HEK293T (cell line): ENCODE data around the gene CAMSAP1.

Source experiments
- ELF4 ChIP-seq: fragments of 450-650 bp; IDR thresholded peaks from 2 replicates; pipeline ENCODE4 v1.6.1; 2017; ENCODE audit warnings: antibody characterized with exemption
- FOXA1 ChIP-seq: fragments of 450-650 bp; IDR thresholded peaks from 2 replicates; pipeline ENCODE4 v1.6.1; 2016; ENCODE audit warnings: mild to moderate bottlenecking
- FOXM1 ChIP-seq: fragments of 450-650 bp; IDR thresholded peaks from 2 replicates; pipeline ENCODE4 v1.6.1; 2017; ENCODE audit warnings: mild to moderate bottlenecking, borderline replicate concordance
- HDGF ChIP-seq: fragments of 450-650 bp; IDR thresholded peaks from 2 replicates; pipeline ENCODE4 v1.6.1; 2017; ENCODE audit warnings: antibody characterized with exemption, borderline replicate concordance
- LEF1 ChIP-seq: fragments of 450-650 bp; IDR thresholded peaks from 2 replicates; pipeline ENCODE4 v1.6.1; 2017; ENCODE audit warnings: mild to moderate bottlenecking, borderline replicate concordance
- SP1 ChIP-seq: fragments of 450-650 bp; IDR thresholded peaks from 2 replicates; pipeline ENCODE4 v1.6.1; 2017
- SUZ12 ChIP-seq: fragments of 450-650 bp; IDR thresholded peaks from 2 replicates; pipeline ENCODE4 v1.6.1; 2016; ENCODE audit warnings: mild to moderate bottlenecking
- TARDBP ChIP-seq: fragments of 450-650 bp; IDR thresholded peaks from 2 replicates; pipeline ENCODE4 v1.6.1; 2016

GRCh38 chr9:135828656-135829055 is 78.7 kb downstream of the CAMSAP1 start:
- no peak for TF ChIP-seq SUZ12
- no peak for TF ChIP-seq FOXM1
- TF ChIP-seq HDGF, result no peak
- no peak for TF ChIP-seq ELF4
- TF ChIP-seq TARDBP, result no peak
- TF ChIP-seq FOXA1, result no peak
- no peak for TF ChIP-seq SP1
- TF ChIP-seq LEF1, result no peak
